ENCODE data around the gene PFDN4.

The PFDN4 gene

DNA sequence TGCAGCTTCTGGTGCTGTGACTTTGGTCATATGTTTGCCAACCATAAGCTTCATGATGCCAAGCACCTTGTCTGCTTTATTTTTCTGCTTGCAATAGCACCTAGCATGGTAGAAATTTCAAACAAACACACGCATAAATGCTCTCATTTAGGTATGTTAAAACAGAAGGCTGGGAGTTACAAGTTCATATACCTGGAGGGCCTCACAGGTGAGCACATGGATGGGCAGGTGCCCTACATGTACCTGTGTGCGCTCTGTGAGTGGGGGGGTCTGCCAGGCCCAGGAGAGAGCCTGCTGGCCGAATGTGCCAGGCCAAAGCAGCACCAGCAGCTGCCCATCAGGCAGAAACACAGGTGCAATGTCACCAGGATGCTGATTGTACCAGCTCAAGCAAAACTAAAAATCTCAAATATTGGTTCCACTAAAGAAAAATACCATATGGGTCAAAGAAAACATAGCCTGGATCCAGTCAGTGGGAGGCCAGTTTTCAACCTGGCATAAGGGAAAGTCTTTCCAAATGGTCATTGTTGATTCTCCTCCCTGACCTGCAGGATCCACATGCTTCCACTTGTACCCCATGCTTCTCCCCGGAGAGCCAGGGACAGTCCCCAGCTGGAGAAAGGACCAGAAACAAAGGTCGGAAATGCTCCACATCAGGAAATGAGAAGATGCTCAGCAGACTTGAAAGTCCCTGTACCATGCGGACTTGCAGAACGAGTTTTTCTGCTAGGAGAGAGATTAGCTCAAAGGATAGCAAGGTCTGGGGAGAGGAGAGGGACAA is 7.2 kb upstream of the PFDN4 start:
- no peak for DNase-seq

DNA sequence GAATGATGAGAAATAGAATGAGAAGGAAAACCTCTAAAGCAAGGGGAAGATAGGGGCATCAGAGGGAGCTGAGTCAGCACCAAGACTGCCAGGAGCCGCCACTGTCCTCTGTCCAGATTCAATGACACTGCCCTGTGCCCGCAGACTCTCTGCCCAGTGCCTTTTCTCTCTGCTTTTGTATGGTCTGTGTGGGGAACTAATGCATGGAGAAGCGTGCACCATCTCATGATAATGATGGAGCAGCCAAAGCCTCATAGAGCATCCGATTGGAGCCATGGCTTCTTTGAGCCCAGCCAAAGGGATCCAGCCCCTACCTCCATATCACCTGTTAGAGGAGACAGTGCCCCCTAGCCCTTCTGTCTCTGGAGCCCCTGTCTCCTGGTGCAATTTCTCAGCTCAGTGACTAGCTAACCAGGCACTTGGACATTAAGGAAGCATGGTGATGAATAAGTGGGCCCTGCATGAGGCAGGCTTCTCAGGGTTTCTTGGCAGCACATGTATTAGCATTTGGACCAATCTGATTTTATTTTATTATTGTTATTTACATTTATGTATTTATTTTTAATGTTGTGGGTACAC is 6.5 kb upstream of the PFDN4 start:
- no peak for DNase-seq

DNA sequence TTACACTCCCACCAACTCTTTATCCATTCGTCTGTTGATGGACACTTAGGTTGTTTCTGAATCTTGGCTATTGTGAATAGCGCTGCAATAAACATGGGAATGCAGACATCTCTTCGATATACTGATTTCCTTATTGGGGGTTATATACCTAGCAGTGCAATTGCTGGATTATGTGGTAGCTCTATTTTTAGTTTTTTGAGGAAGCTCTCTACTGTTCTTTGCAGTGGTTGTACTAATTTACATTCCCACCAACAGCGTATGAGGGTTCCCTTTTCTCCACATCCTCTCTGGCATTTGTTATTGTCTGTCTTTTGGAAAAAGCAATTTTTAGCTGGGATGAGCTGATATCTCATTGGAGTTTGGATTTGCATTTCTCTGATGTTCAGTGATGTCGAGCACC is 4.6 kb upstream of the PFDN4 start:
- peak; percentile 11 to 58 (median 40) for DNase-seq

DNA sequence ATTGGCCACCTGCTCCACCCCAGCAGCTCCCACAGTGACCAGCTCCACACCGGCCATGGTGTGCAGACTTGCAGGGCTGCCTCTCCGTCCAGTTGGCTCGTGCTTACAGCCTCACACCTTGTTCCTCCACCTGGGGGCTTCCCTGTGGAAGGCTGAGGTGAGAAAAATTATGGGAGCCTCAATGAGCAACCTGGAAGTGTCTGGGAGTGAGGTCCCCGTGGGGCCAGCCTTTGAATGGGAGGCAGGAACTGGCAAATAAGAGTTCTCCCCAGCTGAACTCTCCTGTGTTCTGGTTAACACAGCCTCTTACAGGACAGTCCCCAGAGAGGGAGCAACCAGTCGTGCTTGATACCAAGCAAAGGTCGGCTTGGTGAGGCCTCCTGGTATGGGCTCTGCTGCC is 3.8 kb upstream of the PFDN4 start:
- DNase-seq = no peak

DNA sequence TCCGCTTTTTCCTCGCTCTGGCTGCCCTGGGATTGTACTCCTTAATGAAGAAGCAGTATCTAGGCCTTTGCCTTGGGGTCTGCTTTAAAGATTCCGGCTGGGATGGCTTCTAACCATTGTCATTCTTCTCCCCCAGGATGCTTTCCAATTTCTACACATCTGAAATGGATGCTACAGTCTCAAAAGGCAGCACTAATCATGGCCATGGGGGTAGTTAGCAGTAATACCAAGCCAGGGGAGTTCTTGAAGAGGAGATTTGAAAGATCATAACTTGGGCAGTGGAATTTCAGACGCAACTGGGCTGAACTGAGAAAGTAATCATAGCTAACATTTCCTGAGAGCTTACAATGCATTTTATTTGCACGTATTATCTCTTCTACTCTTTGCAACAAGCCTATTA is 3.4 kb upstream of the PFDN4 start:
- DNase-seq = no peak

DNA sequence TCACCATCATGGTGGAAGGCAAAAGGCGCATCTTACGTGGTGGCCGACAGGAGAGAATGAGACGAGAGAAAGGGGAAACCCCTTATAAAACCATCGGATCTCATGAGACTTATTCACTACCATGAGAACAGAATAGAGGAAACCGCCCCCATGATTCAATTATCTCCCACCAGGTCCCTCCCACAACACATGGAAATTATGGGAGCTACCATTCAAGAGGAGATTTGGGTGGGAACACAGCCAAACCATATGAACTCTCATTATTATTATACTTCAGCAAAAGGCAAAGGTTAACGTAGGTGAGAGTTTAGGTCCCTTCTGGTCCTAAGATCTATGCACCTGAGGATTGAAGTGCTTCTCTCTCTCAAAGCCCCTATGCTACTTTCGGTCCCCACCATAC is 2.4 kb upstream of the PFDN4 start:
- peak; percentile 21 to 58 (median 34) for DNase-seq

DNA sequence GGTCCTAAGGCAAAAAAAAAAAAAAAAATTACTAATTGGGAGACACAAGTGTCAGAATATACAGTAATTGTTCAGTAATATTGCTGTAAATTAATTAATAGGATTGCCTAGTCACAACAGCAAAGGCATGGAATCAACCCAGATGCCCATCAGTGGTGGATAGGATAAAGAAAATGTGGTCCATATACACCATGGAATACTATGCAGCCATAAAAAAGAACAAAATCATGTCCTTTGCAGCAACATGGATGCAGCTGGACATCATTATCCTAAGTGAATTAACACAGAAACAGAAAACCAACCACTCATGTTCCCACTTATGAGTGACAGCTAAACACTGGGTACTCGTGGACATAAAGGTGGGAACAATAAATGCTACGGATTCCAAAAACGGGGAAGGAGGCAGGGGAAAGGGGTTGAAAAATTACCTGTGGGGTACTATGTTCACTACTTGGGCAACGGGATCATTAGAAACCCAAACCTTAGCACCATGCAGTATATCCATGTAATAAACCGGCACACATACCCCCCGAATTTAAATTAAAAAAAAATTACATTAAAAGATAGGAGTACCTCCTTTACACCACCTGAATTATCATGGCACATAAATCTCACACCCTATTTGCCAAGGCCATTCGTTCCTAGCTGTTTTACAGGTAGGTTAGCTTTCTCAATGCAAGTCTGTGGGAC is 689 bp upstream of the PFDN4 start:
- DNase-seq = no peak

DNA sequence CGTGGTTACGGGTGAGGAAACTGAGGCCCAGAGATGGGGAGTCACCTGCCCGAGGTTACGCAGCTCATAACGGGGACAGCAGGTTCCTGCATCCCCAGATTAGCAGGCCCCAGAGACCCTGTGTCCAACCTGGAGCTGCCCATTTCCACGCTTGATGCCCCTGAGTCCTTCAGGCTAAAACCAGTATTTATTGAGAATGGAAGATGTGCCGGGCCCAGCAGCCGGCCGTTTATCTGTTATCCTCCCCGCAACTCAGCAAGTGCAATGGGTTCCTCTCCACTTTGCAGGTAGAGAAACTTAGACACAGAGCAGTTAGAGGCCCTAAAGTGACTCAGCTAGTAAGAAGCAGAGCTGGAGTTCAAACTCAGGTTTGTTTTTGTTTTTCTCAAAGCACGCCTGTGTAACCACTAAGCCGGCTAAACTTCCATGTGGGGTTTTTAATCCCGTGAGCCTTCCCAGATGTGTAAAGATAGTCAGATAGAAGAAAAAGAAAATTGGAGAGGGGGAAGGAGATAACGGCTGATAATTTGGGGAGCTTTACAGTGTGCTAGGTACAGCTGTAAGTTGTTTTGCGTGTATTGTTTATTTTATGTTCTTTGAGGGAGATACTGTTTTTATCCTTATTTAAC is 775 bp downstream of the PFDN4 start:
- DNase-seq = peak in 2 of 4 experiments; percentile 16 to 17

DNA sequence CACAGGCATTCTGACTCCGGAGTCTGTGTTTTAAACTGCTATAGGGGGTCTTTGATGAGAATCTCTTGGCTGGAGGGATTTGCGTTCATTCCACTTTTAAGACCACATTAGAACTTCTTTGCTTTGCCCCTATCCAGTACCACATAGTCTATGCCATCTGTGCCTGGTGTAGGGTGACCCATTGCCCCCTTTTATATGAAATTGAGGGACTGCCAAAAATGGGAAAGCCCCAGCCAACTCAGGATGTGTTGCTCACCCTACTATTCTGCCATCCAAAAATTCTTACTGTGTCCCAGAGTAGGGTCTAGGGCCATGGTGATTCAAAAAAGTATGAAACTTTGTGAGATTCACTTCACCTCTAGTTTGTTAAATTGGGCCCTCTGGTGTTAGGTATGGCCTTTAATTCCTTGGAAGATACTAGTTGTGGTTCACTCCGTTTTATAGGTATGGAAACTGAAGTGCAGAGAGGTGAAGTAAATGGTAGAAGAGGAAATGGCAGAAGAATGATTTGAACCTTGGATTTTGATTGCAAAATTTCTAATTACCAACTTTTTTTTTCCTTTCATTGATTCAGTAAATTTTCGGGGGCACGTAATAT is 1.4 kb downstream of the PFDN4 start:
- DNase-seq = no peak

DNA sequence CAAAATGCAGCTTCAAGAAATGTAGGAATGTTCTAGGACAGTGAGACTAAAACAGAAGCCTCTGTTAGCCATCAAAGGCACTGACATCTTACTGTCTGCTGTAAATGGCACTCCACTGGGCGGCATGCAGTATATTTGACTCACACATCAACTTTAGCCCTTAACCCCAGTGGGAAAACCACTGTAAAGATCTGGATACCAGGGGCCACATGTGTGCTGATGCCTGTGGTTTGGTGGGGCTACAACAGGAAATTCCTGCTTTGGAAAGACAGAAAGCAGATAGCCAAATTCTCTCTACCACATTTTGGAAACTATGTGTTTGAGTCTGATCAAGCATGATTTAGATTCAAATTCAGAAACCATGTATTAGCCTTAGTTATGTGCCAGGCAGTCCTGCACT is 4.3 kb downstream of the PFDN4 start:
- DNase-seq = no peak

DNA sequence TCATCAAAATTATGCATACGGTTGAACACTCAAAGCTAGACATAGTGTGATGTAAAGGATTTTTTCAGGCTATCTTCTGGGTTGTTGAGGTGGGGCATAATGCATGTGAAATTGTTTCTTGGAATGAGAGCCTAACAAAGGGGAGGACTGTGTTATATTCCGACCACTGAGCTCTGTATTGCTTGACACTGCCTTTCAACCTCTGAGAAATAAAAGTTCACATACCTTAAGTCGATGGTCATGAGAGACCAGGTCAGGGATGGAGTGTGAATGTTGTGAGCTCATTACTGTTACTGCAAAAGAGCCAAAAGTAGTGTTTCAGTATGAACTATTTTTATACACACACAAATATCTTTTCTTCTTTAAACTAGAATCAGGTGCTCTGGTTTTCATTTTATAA is 5.0 kb downstream of the PFDN4 start:
- no peak for DNase-seq

DNA sequence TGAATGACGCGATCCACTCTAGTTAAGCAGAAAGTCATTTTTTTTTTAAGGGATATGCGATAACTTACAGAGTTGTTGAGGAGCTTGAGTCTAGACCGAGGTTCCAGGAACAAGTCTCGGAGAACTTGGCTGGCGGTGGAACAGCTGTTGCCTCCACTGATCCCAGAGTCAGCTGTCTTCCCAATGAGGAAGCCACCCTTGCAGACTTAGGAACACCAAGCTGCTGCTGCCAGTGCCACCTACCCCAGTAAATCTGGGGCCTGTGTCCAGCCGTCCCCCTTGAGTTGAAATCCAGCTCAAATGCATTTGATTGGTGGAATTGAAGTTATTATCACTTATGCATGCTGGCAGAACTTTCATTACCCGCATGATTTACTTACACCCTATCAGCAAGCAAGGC is 6.7 kb downstream of the PFDN4 start:
- no peak for DNase-seq

DNA sequence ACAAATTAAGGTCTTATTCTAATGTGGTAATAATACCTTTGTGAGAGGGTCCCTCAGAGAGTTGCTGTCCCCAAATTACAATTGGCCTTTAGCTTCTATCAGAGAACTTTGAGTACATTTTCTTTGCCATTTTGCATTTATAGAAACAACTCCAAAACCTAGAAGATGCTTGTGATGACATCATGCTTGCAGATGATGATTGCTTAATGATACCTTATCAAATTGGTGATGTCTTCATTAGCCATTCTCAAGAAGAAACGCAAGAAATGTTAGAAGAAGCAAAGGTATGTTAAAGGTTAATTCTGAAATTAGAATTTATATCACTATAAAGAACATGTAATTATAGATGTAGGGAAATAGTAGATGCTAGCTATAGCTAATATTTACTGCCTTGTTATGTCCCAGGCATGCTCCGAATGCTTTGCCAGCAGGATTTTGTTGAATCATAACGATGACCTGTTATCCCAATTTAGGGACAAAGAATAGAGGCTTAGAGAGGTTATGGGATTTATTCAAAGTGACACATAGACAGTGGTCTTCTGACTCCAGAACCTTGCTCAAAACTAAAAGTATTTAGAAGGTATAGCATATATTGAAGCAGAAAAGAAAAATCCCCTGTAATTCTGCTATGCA is 7.4 kb downstream of the PFDN4 start:
- DNase-seq = no peak

DNA sequence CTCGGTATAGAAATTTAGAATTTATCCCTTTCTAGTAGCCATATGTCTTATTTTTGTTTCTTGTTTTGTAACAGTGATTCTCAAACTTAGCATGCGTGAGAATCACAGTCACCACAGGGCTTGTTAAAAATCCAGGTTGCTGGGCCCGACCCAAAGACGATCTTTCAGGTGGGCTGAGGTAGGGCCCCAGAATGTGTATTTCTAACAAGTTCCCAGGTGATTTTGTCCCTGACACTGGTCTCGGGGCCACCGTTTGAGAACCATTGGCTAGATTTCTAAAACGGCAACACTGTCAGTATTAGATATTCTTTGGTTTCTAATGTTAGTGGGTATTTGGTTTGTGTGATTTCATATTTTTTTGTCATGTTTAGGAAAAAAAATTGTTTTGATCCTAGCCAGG is 9.9 kb downstream of the PFDN4 start:
- no peak for DNase-seq

DNA sequence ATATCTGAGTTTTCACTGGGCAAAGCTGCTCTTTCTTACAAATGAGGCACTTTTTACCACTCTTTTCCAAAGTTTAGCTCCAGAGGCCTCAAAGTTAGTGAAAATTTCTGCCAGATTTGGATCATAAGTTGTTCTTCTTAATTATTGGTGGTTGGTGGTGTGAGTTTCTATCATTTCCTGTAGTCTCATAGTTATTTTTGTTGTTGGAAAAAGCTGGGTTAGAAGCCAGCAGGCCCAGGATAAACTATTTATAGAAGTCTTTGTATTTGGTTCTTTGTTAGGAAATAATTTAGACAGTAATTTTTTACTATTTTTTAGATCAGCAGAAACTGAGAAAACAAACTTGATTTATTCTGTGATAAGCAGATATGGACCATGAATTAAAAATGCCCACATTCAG is 10.6 kb downstream of the PFDN4 start:
- no peak for DNase-seq

DNA sequence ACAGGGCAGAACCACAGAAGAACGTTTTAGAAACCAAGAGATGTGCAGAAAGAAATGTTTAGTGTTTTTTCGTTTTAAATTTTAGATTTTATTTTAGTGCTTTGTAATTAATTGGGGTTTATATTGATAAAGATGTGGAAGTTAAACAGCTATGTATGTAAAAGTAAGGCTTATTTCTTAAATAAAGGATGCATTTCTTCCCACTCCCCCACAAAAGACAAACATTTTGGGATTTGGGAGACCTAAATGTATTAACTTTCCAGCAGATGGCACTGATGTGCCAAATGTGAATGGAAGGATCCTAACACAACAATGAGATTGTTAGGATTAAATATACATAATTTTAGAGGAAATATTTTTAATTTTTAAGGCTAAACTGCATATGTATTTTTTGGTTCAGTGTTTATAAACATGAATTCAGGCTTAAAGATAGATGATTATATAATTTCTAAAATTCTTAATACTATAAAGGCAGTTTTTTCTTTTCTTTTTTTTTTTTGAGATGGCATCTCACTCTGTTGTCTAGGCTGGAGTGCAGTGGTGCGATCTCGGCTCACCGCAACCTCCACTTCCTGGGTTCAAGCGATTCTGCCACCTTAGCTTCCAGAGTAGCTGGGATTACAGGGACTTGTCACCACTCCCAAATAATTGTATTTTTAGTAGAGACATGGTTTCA is 12.0 kb downstream of the PFDN4 start:
- peak; percentile 34 to 72 (median 52) for DNase-seq

DNA sequence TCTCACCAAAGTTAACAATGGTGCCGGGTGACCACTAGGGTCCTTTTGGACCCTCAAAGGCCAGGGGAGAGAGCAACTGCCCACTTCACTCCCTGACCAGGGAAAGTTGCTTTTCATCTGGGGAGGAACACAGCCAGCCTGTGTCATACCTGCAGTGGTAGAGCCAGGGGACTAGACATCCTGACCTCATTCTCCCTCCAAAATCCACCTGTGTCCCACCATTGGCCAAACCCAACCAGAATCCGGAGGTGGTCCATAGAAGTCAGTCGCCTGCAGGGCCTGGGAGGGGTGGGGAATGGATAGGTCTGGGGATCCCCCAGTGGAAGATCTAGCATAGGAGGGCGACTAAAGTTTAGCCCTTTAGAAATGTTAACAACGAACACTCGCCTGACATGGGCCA is 12.8 kb downstream of the PFDN4 start:
- DNase-seq = no peak

DNA sequence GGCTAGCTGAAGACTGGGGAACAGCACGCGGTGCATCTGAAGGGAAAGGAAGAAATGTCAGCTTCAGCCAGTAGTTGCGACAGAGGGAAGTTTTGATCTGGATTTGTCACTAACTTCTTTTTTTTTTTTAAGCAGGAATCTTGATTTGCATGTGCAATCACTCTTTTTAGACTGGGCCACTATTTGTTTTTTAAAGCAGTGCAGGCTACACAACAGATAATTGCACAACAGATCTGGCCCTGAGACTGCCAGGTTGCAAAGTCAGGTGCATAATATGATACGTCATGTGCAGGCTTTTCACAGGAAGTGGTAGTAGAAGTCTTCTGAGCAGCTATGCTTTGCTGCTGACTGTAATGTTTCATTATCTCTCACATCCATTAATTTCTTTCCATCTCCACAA is 13.5 kb downstream of the PFDN4 start:
- DNase-seq = peak; percentile 42 to 78 (median 66)

DNA sequence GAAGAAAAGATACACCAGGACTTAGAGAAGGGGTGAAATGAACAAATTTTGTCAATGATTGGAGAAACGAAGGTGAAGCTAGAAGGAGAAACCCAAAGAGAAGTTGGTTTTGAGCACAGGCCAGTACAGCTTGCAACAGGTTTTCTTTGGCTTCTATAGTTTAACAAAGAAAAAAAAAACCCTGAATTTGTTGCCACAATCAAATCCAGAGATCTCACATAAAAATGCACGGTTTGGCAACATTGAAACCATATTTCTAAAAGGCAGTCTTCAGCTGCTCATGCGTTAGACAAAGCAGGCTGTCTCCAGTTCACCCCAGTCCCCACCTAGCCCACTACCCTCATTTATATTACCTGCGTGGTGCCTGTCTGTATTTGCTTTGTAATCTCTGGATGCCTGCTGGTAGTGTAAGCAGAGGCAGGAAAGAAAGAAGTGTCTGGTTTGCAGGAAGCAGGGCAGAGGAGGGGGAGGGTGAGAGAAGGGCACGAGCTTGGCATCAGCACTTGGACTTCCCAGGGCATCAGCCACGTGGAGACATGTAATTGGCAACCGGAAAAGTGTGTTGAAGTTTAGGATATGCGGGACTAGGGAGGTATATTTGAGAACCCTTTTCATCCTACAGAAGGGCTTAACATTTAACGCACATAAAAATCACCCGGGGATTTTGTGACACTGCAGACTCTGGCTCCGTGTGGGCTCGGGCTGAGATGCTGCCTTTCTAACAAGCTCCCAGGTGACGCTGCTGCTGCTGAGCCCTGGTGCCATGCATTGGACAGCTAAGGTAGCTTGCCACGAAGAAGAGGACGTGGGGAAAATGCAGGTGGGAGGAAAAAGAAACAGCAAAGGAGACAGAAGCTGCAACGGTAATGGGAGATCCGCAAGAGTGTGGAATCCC is 14.4 kb downstream of the PFDN4 start:
- peak; percentile 7 to 40 (median 29) for DNase-seq

DNA sequence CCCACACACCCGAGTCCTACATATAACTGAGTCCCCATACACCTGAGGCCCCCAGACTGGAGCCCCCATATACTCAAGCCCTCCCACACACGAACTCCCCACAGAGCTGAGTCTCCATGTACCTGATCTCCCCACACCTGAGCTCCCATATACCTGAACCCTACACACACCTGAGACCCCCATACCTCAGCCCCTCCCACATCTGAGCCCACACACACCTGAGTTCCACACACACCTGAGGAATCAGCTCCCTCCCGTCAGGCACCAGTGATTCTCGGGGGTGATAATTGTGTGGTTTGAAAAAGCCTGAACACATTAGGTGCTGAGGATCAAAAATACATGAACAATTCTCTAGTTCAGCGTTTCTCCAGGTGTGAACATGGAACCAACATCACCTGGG is 15.4 kb downstream of the PFDN4 start:
- no peak for DNase-seq

DNA sequence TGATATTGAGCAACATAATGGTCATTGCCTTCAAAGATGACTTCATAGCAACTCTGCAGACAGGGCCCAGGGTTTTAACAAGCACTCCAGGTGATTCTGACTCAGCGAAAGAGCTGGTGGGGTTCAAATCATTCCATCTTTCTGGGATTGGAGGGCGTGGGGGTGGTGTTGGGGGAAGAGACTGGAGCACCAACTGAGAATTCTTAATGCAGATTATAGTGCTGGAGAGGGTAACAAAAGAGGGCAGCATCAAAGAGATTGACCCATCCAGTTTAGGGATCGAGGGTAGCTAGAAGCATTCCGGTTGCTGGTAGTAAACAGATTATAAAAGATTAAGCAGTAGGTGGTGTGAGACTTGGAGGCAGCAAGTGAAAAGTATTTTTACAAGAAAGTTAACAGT is 15.9 kb downstream of the PFDN4 start:
- DNase-seq = peak in 1 of 4 experiments; percentile 4

Data from suppressor macrophage (primary cell).